HL-60 (cell line): Measurements from ENCODE around the gene SPIN1.

Experiments used
- GABPA ChIP-seq: IDR thresholded peaks from 2 replicates; pipeline ENCODE4 v1.6.1; 2012; ENCODE audit warnings: low read depth
- TF ChIP-seq, protein P1 (sequence below): IDR thresholded peaks from one replicate; pipeline ENCODE4 v1.5.1; 2011; ENCODE audit warnings: low read length, control low read depth, inconsistent platforms; ENCODE audit not compliant: insufficient read depth

DNA sequence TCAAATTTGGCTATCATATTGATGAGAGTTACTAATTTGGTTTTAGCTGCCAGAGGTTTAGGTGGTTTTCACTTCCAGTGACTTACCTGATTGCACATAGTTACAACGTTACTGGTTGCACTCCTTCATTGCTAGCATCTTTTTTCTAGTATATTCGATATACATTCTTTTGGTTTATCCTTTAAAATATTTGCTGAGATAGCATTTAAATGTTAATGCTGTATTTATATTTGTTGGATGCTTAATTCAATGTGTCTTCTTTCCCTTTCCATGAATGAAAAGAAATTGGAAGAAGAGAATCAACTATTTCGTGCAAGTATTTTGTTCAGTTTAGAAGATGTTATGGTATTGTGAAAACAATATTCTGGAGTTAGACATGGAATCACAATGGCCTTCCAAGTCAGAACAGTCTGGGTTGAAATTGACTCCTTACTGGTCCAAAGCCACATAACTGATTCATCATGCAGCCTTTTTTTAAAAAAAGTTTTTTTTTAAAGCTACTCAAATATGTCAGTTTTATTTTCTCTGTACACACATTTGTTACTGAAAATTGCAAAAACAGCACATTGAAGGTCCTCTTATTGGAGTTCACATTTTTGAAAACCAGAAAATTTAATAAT, 2.2 kb downstream of the SPIN1 start:
- TF ChIP-seq, protein P1, sequence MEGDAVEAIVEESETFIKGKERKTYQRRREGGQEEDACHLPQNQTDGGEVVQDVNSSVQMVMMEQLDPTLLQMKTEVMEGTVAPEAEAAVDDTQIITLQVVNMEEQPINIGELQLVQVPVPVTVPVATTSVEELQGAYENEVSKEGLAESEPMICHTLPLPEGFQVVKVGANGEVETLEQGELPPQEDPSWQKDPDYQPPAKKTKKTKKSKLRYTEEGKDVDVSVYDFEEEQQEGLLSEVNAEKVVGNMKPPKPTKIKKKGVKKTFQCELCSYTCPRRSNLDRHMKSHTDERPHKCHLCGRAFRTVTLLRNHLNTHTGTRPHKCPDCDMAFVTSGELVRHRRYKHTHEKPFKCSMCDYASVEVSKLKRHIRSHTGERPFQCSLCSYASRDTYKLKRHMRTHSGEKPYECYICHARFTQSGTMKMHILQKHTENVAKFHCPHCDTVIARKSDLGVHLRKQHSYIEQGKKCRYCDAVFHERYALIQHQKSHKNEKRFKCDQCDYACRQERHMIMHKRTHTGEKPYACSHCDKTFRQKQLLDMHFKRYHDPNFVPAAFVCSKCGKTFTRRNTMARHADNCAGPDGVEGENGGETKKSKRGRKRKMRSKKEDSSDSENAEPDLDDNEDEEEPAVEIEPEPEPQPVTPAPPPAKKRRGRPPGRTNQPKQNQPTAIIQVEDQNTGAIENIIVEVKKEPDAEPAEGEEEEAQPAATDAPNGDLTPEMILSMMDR, result no peak
- TF ChIP-seq GABPA, result no peak
